ENCODE data around the gene CXCL17.
"Not testable (repeated sequence)": the region's sequence is repeated elsewhere in the genome, so short reads cannot be mapped to it uniquely, and the experiment has no call there.

Gene CXCL17

GRCh38 chr19:42465827-42466280 is 23.1 kb upstream of the CXCL17 start:
- peak in 1 of 3 donors; percentile 16 for DNase-seq

GRCh38 chr19:42461700-42462324 is 19.1 kb upstream of the CXCL17 start:
- DNase-seq = no peak

GRCh38 chr19:42461231-42461630 is 18.5 kb upstream of the CXCL17 start:
- DNase-seq = not testable (repeated sequence)

- DNase-seq = no peak
Measured at GRCh38 chr19:42459926-42460325, 17.2 kb upstream of the CXCL17 start.

- DNase-seq = peak; percentile 54 to 65 (median 58)
Measured at GRCh38 chr19:42455621-42456081, 12.9 kb upstream of the CXCL17 start.

GRCh38 chr19:42455086-42455485 is 12.3 kb upstream of the CXCL17 start:
- DNase-seq = no peak

- no peak for DNase-seq
Measured at GRCh38 chr19:42452590-42452989, 9.8 kb upstream of the CXCL17 start.

GRCh38 chr19:42450314-42450934 is 7.7 kb upstream of the CXCL17 start:
- peak; percentile 86 to 92 (median 88) for DNase-seq

- DNase-seq = not testable (repeated sequence)
Measured at GRCh38 chr19:42448306-42448705, 5.6 kb upstream of the CXCL17 start.

GRCh38 chr19:42445948-42446347 is 3.2 kb upstream of the CXCL17 start:
- DNase-seq = no peak

GRCh38 chr19:42443944-42444398 is 1.2 kb upstream of the CXCL17 start:
- no peak for DNase-seq

GRCh38 chr19:42441049-42441445 is 1.7 kb downstream of the CXCL17 start:
- DNase-seq = peak; percentile 44 to 55 (median 47)

- peak; percentile 81 to 96 (median 89) for DNase-seq
Measured at GRCh38 chr19:42440357-42441048, 2.2 kb downstream of the CXCL17 start.

- DNase-seq = no peak
Measured at GRCh38 chr19:42436006-42436405, 6.7 kb downstream of the CXCL17 start.

GRCh38 chr19:42435316-42435715 is 7.4 kb downstream of the CXCL17 start:
- no peak for DNase-seq

- DNase-seq = peak; percentile 55 to 78 (median 67)
Measured at GRCh38 chr19:42433503-42434260, 9.1 kb downstream of the CXCL17 start.

GRCh38 chr19:42431486-42431885 is 11.3 kb downstream of the CXCL17 start:
- DNase-seq = no peak

GRCh38 chr19:42428676-42429075 is 14.1 kb downstream of the CXCL17 start:
- no peak for DNase-seq

- peak; percentile 51 to 69 (median 56) for DNase-seq
Measured at GRCh38 chr19:42427313-42427712, 15.4 kb downstream of the CXCL17 start, which contains the start of gene LIPE. Gene LIPE (minus strand): TSS chr19:42427388. CDS start chr19:42427149, 239 bp downstream.

- no peak for DNase-seq
Measured at GRCh38 chr19:42426643-42427042, 16.1 kb downstream of the CXCL17 start.

GRCh38 chr19:42424712-42425131 is 18.0 kb downstream of the CXCL17 start:
- DNase-seq = no peak

- DNase-seq = no peak
Measured at GRCh38 chr19:42424345-42424707, 18.4 kb downstream of the CXCL17 start.
